Measurements from ENCODE around the gene TNK1. TPM values are rescaled to one million over a fixed set of nuclear protein-coding genes. Genes with fewer than 3 reads are reported as not detected.

Gene TNK1
- total RNA-seq, 1 donor from 2014 or later = 1.7 TPM

- peaks cover 19% of the 10 kb centered on the region for H3K4me1 Mint-ChIP-seq (ENCODE audit: unreplicated experiment)
- DNase-seq (ENCODE audit: low spot score) = no peak
- H3K36me3 Mint-ChIP-seq (ENCODE audit: low read depth, unreplicated experiment) = peaks cover 20% of the 10 kb centered on the region
- H3K9me3 Mint-ChIP-seq (ENCODE audit: unreplicated experiment) = no peaks in the 10 kb centered on the region
- peak overlapping the region; percentile 59 for H3K4me3 Mint-ChIP-seq (ENCODE audit: unreplicated experiment)
- no peak for TF ChIP-seq CTCF (IDR thresholded peaks at IDR 0.05; ENCODE audit: unreplicated experiment)
- no peak overlapping the region for H3K27ac Mint-ChIP-seq (ENCODE audit: unreplicated experiment)
- H3K27me3 Mint-ChIP-seq (ENCODE audit: unreplicated experiment) = peaks cover 4% of the 10 kb centered on the region
Measured at GRCh38 chr17:7416323-7416722, 35.4 kb downstream of the TNK1 start.

DNA sequence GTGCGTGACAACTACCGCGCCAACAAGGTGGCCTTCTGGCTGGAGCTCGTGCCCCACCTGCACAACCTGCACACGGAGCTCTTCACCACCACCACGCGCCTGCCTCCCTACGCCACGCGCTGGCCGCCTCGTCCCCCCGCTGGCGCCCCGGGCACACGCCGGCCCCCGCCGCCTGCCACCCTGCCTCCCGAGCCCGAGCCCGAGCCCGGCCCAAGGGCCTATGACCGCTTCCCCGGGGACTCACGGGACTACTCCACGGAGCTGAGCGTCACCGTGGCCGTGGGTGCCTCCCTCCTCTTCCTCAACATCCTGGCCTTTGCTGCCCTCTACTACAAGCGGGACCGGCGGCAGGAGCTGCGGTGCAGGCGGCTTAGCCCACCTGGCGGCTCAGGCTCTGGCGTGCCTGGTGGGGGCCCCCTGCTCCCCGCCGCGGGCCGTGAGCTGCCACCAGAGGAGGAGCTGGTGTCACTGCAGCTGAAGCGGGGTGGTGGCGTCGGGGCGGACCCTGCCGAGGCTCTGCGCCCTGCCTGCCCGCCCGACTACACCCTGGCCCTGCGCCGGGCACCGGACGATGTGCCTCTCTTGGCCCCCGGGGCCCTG lies 36.3 kb downstream of the TNK1 start:
- H3K9me3 Mint-ChIP-seq (ENCODE audit: unreplicated experiment) = no peaks in the 10 kb centered on the region

GRCh38 chr17:7418472-7419152 lies 37.7 kb downstream of the TNK1 start:
- H3K4me1 Mint-ChIP-seq (ENCODE audit: unreplicated experiment) = peaks cover 8% of the 10 kb centered on the region

More for the DNA sequence above, 36.3 kb downstream of the TNK1 start:
- H3K4me1 Mint-ChIP-seq (ENCODE audit: unreplicated experiment) = peaks cover 17% of the 10 kb centered on the region
- H3K27me3 Mint-ChIP-seq (ENCODE audit: unreplicated experiment) = peaks cover 4% of the 10 kb centered on the region
- peaks cover 20% of the 10 kb centered on the region for H3K36me3 Mint-ChIP-seq (ENCODE audit: low read depth, unreplicated experiment)
- TF ChIP-seq CTCF (IDR thresholded peaks at IDR 0.05; ENCODE audit: unreplicated experiment) = no peak
- no peak for DNase-seq (ENCODE audit: low spot score)
- H3K4me3 Mint-ChIP-seq (ENCODE audit: unreplicated experiment) = no peak overlapping the region
- no peak overlapping the region for H3K27ac Mint-ChIP-seq (ENCODE audit: unreplicated experiment)

GRCh38 chr17:7419819-7420610 lies 39.1 kb downstream of the TNK1 start, which contains the start of gene SPEM1:
TSS of gene SPEM1 (plus strand) at chr17:7420324. CDS start at chr17:7420385, 61 bp downstream.
- peaks cover 8% of the 10 kb centered on the region for H3K4me1 Mint-ChIP-seq (ENCODE audit: unreplicated experiment)
- peaks cover 7% of the 10 kb centered on the region for H3K27me3 Mint-ChIP-seq (ENCODE audit: unreplicated experiment)
- H3K4me3 Mint-ChIP-seq (ENCODE audit: unreplicated experiment) = no peak within 1 kb of the TSS
- H3K27ac Mint-ChIP-seq (ENCODE audit: unreplicated experiment) = peak within 1 kb of the TSS; percentile 70
- no peak for DNase-seq (ENCODE audit: low spot score)
- TF ChIP-seq CTCF (IDR thresholded peaks at IDR 0.05; ENCODE audit: unreplicated experiment) = no peak
- H3K36me3 Mint-ChIP-seq (ENCODE audit: low read depth, unreplicated experiment) = peaks cover 20% of the 10 kb centered on the region
- H3K9me3 Mint-ChIP-seq (ENCODE audit: unreplicated experiment) = no peaks in the 10 kb centered on the region

More at GRCh38 chr17:7418472-7419152, 37.7 kb downstream of the TNK1 start:
- H3K4me3 Mint-ChIP-seq (ENCODE audit: unreplicated experiment) = no peak overlapping the region
- peaks cover 4% of the 10 kb centered on the region for H3K27me3 Mint-ChIP-seq (ENCODE audit: unreplicated experiment)
- peak overlapping the region; percentile 42 for H3K27ac Mint-ChIP-seq (ENCODE audit: unreplicated experiment)
- peaks cover 20% of the 10 kb centered on the region for H3K36me3 Mint-ChIP-seq (ENCODE audit: low read depth, unreplicated experiment)
- DNase-seq (ENCODE audit: low spot score) = no peak
- no peak for TF ChIP-seq CTCF (IDR thresholded peaks at IDR 0.05; ENCODE audit: unreplicated experiment)
- no peaks in the 10 kb centered on the region for H3K9me3 Mint-ChIP-seq (ENCODE audit: unreplicated experiment)
